Measurements from ENCODE around the gene GRHL1.

GRHL1 gene

DNA sequence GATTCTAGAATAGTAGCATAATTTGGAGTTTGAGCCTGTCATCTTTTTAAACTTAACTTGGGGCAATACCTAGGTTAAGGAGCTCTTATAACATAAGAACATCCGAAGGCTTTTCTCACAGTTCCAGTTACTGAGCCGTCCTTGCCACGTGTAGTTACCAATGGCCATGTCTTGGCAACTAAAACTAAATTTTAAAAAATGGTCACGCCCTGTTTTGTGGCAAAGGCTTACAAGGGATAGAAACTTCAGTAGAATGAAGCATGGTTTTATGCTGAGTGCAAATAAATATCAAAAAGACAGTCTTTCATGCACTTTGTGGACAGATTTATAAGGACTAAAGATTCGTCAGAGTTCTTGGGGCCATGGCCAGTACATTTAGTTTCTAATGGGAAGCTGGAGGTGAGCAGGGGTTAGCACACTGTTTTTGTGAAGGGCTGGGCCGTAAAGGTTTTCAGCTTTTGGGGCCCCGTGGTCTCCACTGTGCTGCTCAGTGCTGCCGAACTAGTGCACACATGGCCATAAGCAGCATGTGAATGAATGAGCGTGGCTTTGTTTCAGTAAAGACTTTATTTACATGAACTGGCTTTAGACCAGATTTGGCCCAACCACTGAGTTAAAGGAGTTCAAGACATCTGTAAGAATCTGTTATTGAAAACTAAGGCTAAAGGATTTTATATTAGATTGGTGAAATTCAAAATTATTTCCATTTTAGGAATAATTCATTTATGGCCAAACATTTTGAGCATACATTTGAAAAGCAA is 41.1 kb downstream of the GRHL1 start:
- no peak for DNase-seq (ENCODE audit: low read depth in 1 of 2, low spot score in 1 of 2)

- DNase-seq (ENCODE audit: low read depth in 1 of 2, low spot score in 1 of 2) = no peak
Observed at GRCh38 chr2:9993488-9994165, 42.1 kb downstream of the GRHL1 start.

DNA sequence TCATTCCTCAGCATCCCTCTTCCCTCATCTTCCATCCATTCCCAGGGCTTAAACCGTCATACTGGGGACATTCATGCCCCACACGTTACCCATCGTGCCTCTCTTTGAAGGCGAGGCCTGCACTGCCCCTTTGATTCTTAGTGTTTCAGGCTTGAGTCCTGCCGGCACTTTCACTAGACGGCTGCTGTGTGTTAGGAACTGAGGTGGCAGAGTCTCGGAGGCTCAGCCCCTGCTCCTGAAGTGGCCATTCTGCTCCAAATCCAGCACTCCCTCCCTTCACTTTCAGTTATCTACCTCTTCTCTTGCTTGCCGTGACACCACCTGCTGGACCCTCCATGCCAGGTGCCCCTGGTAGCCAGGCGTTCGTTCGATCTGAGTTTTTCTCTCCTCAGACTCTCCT is 43.0 kb downstream of the GRHL1 start:
- DNase-seq (ENCODE audit: low read depth in 1 of 2, low spot score in 1 of 2) = no peak

DNA sequence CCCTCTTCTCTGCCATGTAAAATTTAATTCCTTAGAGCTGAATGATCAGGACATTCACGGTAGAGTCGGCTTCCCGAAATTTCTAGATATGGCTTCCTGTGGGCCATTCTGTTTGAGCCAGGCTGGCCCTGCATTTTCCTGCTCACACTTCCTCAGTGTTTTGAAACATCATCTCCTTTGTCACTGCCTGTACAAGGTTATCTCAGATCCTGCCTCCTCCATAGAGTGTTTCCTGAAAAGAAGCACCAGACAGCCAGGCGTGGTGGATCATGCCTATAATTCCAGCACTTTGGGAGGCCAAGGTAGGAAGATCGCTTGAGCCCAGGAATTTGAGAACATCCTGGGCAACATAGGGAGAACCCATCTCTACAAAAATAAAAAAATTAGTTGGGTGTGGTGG is 43.6 kb downstream of the GRHL1 start:
- DNase-seq (ENCODE audit: low read depth in 1 of 2, low spot score in 1 of 2) = no peak

- DNase-seq (ENCODE audit: low read depth in 1 of 2, low spot score in 1 of 2) = no peak
Observed at GRCh38 chr2:9996321-9996720, 44.8 kb downstream of the GRHL1 start.

DNA sequence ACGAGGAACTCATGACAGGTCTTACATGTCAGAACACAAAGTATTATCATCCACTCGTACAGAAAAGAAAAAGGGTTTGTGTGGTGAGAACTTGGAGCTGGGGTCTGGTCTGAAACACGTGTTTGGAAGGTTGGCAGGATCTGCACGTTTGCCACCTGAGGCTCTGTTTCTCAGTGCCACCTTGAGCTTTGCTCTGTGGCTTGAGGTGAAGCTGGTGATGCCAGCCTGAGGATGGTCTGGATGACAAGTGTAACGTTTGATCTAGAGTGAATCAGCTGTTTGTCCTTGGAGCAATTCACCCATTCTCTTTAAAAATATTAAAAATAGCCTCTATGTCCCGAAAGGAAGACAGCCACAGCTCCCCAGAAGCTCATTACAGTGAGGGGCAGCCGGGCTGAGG is 46.4 kb downstream of the GRHL1 start:
- no peak for DNase-seq (ENCODE audit: low read depth in 1 of 2, low spot score in 1 of 2)

DNA sequence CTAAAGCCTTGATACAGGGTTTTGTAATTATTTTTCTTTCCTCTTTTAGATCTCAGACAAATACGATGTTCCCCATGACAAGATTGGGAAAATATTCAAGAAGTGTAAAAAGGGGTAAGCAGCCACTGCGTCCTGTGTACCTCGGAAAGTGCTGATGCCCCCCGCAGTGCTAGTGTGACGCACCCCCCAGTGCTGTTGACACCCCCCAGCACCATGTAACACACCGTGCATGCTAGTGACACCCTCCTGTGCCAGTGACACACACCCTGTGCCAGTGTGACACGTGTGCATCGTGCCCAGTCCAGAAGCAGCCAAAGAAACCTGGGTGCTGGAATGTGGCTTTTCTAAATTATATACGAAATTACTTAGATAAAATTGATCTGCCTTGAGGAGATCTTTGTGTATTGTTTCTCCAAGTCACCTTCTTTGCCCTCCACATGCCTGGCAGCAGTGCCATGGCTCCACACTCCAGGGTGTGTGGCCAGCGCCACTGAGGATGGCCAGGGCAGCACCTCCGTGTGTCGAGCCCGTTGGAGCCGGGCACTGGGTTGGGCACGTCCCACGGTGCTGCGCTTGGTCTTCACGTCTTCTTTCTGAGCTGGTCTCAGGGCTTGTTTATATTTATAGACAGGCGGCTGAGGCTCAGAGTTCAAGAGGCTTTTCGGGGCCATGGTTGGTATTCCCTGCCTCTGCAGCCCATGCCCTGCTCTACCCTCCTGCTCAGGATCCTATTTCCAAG is 47.6 kb downstream of the GRHL1 start:
- DNase-seq (ENCODE audit: low read depth in 1 of 2, low spot score in 1 of 2) = no peak

DNA sequence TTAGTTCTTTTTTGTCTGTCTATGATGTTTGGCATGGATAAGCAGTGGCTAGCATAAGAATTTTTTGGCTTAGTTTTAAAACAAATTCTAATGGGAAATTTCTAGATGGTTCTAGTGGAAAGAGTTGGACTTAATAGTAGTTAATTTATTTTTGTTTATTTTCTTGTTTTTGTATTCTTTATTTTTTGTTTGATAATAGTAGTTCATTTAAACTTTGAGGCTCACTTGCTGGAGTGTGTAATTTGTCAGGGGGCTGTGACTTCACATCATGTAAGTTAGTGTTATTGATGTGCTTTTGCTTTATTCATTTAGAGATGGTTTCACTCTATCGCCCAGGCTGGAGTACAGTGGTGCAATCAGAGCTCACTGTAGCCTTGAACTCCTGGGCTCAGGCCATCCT is 48.2 kb downstream of the GRHL1 start:
- no peak for DNase-seq (ENCODE audit: low read depth in 1 of 2, low spot score in 1 of 2)

DNA sequence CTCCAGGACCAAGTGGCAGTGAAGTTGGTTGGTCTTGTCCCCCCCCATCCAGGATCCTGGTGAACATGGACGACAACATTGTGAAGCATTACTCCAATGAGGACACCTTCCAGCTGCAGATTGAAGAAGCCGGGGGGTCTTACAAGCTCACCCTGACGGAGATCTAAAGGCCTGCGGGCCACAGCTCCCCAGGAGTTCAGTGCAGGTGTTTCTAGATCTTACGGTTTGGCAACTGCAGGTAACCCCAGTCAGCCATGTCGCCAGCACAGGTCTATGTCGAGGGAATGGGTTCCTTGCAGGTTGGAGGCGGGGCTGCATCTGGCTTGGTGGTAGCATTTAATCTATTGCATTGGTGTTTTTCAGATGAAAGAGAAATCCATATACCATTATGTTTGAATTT is 49.0 kb downstream of the GRHL1 start:
- DNase-seq (ENCODE audit: low read depth in 1 of 2, low spot score in 1 of 2) = no peak

DNA sequence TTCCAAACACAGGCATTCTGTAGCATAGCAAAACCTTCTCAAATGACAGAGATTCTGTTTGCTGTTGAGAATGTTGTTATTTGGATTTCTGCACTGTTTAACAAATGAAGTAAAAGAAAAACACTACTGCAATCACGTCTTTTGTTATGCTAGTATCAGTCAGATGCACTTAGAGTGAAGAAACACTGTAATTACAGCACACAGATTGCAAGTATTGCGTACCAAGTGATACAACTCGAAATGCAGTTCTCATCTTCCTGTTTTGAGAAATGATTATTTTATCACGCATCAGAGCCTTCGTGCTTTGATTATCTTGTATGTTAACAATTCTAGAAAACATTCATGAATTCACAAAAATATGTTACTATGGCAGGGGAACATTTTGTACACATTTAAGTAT is 50.1 kb downstream of the GRHL1 start:
- DNase-seq (ENCODE audit: low read depth in 1 of 2, low spot score in 1 of 2) = no peak

GRCh38 chr2:10002109-10002508 is 50.6 kb downstream of the GRHL1 start:
- DNase-seq (ENCODE audit: low read depth in 1 of 2, low spot score in 1 of 2) = no peak

GRCh38 chr2:10002681-10003080 is 51.2 kb downstream of the GRHL1 start:
- DNase-seq (ENCODE audit: low read depth in 1 of 2, low spot score in 1 of 2) = no peak

GRCh38 chr2:10003206-10004125 is 52.0 kb downstream of the GRHL1 start:
- DNase-seq (ENCODE audit: low read depth in 1 of 2, low spot score in 1 of 2) = no peak

DNA sequence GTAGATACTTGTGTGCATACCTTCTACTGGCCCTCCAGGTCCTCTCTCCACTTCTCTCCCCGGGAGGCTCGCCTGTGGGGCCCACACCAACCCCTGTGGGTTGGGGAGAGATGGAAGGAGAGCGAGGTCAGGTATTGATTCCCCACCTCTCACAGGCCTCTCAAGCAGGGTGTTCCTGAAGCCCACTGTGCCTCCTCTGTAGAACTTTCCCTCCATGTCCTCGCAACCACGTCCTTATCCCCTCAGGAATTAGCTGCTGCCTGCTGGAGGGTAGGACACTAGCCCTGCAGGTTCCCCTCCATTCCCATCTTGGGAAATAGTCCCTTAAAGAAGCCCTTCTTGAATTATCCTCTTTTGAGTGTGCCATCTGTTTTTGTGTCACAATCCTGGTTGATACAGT is 52.9 kb downstream of the GRHL1 start:
- DNase-seq (ENCODE audit: low read depth in 1 of 2, low spot score in 1 of 2) = no peak

GRCh38 chr2:10004836-10005235 is 53.3 kb downstream of the GRHL1 start:
- DNase-seq (ENCODE audit: low read depth in 1 of 2, low spot score in 1 of 2) = no peak

GRCh38 chr2:10005461-10006235 is 54.2 kb downstream of the GRHL1 start:
- no peak for DNase-seq (ENCODE audit: low read depth in 1 of 2, low spot score in 1 of 2)

- DNase-seq (ENCODE audit: low read depth in 1 of 2, low spot score in 1 of 2) = no peak
Observed at GRCh38 chr2:10006236-10007161, 55.0 kb downstream of the GRHL1 start.

DNA sequence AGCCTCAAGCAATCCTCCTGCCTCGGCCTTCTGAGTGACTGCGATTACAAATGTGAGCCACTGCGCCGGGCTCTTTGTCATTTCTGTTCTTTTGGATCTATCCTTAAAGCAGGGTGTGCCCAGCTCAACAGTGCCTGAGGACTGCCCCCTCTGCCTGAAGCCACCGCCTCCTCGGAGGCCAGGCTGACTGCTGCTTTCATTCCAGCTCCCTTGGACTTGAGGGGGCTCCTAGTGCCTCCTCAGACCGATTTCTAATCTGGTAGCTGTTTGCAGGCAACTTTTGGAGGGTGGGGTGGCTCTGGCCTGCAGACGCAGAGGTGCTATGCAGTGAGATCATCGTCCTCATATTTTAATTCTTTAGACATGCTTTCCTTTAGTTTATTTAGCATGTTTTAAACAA is 55.9 kb downstream of the GRHL1 start:
- DNase-seq (ENCODE audit: low read depth in 1 of 2, low spot score in 1 of 2) = no peak
